ENCODE measurements around the gene C12orf54. TPM values are rescaled to one million over a fixed set of nuclear protein-coding genes. Genes with fewer than 3 reads are reported as not detected.

C12orf54 gene
- total and polyA plus RNA-seq, 2 of the 8 experiments (the other 6 are each of a cell fraction or from before 2014, with no cell fraction given) = not detected

DNA sequence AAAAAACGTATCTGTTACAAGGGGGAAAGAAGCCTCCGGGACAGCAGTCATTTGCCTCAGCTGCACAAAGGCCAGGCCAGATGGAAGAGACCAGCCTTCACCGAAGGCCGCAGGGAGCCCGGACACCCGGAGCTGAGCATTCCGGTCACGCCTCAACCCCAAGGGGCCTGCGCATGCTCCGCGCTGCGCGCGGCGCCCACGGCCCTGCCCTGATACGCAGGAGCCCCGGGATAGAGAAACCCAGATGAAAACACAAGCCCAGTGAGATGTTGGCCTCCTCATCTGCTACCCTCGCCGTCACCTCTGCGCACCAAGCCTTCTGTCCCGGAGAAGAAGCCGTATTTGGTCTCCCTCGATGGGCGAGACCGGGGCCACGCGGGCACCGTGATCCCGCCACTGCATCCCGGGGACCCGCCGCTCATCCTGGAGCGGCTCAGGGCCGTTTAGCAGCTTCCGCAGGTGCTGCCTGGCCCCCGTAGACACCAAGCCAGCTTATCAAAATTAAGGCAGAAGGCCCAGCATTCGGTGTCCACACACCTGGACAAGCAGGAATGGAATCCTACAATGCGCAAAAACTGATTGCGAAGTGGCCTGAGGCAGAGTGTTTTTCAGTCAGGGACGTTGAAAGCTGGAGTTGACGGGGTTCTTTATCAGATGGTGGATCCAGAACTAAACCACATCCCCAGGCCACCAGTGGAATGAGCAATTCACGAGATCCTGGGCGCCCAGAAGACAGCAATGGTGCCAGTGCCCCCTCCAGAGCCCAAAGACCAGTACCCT lies 45.8 kb downstream of the C12orf54 start (continued):
- no peak for TF ChIP-seq NANOG (IDR thresholded peaks at IDR 0.05; ENCODE audit: insufficient read depth, low read depth, low read length, poor library complexity, severe bottlenecking)
- no peak for TF ChIP-seq SIRT6 (IDR thresholded peaks at IDR 0.05; ENCODE audit: low read length)
- TF ChIP-seq GABPA (IDR thresholded peaks at IDR 0.05; ENCODE audit: borderline replicate concordance, insufficient read depth, low read length) = no peak
- TF ChIP-seq NRF1 (IDR thresholded peaks at IDR 0.05; ENCODE audit: low read depth, low read length) = no peak
- no peak for TF ChIP-seq KDM5A (IDR thresholded peaks at IDR 0.05; ENCODE audit: low read length)
- no peak for TF ChIP-seq CREB1 (IDR thresholded peaks at IDR 0.05)
- TF ChIP-seq POLR2AphosphoS5 (IDR thresholded peaks at IDR 0.05; ENCODE audit: low read depth, low read length) = no peak
